ENCODE measurements around the gene TMEM182.

The TMEM182 gene

DNA sequence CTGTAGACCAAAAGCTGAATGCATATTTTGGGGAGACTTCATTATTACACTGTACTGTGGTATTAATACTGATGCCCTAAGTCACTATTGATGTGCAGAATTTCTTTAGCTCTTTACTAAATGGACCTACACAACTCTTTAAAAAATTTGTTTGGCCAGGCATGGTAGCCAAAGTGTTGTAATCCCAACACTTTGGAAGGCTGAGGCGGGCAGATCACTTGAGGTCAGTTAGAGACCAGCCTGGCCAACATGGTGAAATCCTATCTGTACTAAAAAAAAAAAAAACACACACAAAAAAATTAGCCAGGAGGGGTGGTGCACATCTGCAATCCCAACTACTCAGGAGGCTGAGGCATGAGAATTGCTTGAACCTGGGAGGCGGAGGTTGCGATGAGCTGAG lies 6.4 kb downstream of the TMEM182 start:
- no peak for DNase-seq (ENCODE audit: low spot score)

DNA sequence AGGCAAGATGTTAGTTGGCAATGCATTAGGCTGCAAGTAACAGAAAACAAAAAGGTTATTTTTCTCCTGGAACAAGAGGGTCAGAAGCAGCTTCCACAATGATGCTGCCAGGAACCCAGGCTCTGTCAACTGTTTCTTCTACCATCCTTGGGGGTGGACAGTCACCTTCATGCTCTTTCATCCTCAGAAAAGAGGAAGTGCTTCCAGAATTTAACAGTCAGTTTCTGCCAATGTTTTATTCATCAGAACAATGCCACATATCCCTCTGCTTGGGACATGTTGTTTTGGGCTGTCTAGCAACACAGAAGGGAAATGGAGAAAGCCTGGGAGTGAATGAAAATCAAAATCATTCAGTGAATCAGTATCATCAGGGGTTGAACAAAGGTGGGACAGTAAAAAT lies 7.1 kb downstream of the TMEM182 start:
- no peak for DNase-seq (ENCODE audit: low spot score)

DNA sequence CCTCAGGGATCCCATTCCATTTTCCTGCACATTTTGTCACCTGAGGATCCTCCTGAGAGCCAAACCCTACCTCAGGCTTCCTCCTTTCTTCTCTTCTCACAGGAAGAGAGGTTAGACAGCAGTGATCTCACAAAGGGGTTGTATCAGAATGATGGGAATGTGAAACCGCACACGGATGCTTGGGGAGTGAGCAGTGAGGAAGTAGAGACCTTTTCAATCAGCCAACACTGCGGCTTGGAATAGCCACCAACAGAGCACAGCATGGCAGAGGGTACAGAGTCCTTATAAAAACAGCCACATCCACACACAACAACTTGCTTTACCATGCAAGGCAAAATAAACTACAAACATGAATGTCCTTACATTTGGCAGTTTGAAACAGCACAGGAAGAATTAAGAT lies 8.7 kb downstream of the TMEM182 start:
- DNase-seq (ENCODE audit: low spot score), result no peak

DNA sequence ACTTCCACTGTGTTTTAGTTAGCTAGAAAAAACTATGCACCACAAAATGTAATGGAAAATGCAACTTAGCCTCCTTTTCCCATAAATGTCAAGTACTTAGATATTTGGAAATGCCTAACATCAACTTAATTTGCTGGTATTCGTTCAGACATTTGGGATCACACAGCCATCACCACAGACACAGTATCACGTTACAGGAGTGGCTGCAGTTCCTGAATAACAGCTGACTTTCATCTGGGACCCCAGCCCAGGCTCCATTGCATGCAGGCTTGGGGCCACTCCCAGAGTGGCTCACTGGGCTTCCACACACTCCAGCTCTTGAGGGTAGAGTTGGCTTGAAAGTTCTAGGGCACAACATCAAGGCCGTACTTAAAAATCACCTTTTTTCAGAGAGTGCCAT lies 9.3 kb downstream of the TMEM182 start:
- no peak for DNase-seq (ENCODE audit: low spot score)

DNA sequence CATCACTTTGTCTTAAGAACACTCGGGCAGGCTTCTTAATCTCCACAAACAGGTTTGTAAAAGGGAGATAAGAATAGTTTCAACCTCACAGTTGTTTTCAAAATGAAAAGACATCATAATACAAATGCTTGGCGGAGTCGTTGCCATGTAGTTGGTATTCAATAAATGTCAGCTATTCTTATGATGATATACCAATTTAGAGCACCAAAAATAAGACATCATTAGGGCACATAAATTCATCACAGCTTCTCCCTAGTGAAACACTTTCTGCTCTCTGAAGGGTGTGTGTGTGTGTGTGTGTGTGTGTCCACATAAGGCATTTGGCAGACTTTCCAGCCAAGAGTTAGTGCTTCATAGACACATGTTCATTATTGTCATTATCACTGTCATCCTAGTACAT lies 10.8 kb downstream of the TMEM182 start:
- no peak for DNase-seq (ENCODE audit: low spot score)

DNA sequence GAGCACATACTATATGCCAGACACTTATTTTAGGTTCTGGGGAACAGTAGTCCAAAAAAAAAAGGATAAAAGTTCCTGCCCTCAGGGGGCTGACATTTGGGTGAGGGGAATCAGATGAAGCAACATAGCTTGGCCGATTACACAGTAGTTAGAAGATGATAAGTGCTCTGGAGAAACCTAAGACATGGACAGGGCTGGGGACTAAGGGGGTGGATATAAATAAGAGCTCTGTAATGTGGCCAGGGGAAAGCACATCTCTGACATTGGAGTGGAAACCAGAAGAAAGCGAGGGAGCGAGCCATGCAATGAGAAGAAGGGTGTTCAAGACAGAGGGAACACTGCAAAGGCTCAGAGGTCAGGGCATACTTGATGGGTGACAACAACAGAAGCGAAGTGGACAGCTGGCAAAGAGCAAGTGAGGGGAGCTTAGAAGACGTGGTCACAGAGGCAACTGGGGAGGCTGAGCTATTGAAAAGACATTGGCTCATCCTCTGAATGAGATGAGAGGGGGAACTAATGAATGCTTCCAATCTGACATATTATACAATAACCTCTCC lies 11.4 kb downstream of the TMEM182 start:
- DNase-seq (ENCODE audit: low spot score), result no peak

DNA sequence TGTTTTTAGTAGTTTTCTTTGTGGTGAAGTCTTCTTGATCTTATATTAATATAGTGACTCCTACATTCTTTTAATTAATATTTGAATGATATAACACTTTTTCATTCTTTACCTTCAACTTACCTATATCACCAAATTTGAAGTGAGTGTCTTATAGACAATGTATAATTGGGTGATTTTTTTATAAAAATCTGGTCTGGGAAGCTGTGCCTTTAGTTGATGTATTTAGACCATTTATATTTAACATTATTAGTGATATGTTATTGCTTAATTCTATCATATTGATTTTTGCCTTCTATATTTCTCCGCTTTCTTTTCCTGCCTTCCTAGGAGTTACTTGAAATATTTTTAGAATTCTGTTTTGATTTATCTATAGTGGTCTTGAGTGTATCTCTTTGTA lies 16.4 kb downstream of the TMEM182 start:
- no peak for DNase-seq (ENCODE audit: low spot score)

DNA sequence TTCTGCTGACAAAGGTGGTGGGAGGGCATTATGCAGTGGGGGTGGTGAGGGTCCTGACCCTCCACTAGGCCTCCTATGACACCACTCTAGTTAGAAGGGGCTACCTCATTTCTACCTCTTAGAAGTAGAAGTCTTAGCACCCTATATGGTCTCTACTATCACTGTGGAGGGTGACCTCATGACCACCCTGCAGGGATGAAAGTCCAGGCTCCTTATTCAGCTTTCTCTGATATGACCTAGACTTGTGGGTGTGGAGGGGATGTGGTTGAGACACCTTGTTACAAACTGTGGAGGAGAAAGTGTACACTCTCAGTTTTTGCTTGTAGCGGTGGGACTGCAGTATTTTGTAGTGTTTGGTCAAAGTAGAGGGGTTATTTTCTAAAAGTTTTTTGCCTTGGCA lies 18.6 kb downstream of the TMEM182 start:
- no peak for DNase-seq (ENCODE audit: low spot score)

DNA sequence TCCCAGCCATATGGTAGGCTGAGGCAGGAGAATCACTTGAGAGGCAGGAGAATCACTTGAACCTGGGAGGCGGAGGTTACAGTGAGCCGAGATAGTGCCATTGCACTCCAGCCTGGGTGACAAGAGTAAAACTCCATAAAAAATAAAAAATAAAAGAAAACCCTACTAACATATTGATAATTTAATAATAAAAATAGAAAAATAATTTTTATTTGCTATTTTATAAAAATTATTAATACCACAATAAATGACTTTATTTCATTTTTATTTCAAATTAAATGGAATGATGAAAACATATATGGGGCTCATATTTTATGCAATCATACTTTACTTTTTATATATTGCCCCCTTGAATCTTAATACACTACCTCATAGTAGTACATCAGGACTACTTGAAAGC lies 20.4 kb downstream of the TMEM182 start:
- DNase-seq (ENCODE audit: low spot score), result no peak

DNA sequence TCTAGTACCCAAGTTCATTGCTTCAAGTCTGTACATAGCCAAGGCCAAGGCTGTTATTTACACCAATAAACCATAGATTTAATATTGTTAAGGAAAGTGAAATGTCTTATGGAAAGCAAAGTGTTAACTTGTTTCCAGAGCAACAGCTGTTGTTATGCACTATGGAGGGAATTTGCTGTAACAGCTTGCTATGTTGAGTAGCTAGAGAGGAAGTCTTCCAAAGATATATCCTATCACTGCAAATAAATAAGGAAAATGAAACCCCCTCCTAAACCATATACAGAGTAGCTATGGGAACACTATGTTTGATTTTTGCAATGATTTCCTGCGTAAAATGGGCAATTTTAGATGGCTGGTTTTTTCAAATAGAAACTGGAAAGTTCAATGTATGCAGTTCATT lies 21.1 kb downstream of the TMEM182 start:
- no peak for DNase-seq (ENCODE audit: low spot score)

DNA sequence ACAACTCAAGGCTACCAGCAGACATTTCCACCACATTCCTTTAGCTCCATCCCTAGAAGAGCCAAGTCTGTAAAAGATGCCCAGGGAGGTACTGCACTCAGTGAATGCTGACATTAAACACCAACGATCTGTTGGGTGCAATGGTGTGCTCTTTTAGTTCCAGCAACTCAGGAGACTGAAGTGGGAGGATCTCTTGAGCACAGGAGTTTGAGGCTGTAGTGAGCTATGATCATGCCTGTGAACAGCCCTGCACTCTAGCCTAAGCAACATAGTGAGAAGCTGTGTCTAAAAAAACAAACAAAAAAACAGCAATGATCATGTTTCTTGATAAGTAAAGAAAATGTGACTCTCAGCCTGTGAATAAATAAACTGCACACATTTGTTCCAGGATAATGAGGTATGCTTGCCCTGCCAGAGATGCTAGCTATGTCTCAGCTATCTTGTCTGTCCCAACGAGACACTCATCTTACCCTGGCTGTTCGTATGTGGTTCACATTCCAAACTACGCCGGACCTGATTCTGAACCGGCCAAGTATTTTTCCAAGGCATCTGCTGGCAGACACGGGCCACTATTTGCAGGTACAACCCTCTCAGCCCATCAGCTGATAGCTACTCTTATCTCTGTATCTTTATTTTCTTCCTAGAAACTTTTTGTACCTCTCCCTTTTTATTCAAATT lies 21.8 kb downstream of the TMEM182 start:
- no peak for DNase-seq (ENCODE audit: low spot score)

DNA sequence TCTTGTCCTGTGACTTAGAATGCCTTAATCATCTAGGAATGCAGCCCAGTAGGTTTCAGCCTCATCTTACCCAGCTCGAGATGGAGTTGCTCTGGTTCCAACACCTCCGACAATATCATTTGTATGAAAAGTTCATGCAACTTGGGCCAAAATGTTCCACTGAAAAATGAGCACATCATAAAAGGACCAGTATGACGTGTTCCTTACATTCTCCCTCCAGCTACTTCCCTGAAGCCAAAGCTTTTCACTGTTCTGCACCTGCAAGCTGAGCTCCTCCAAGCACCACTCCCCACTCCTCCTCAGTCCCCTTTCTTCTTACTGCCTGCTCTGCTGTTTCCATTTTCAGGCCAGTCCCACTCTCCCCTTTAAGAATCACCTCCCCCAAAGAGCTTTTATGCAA lies 23.1 kb downstream of the TMEM182 start:
- DNase-seq (ENCODE audit: low spot score), result no peak

DNA sequence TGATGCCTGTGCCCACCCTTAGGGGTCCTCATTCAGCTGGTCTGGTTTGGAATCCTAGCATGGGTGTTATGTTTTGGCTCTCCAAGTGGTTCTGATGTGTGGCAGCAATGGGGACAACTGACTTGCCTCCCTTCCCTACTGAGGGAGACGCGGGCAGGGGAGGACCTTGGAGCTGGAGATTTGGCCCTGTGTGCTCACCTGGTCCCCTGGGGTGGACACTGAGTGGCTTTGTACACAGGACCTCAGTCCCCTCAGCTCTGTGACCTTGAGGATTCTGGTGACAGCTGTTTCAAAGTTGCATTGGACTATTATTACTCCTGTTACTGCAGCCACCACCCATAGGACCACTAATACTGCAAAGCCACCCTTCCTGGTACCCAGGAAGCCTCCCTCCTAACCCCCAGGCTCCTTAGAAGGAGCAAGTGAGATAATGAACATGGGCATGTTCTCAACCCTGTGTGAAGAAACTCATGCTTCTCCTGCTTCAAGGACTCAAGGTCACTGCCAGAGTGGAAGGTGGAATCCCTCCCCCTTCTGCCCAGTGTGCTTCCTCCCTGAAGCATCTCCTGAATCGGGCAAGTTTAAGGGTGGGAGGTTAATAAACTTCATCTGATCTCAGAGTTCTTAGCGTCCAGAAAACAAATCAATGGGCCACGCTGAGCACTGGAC lies 26.5 kb downstream of the TMEM182 start:
- no peak for DNase-seq (ENCODE audit: low spot score)

DNA sequence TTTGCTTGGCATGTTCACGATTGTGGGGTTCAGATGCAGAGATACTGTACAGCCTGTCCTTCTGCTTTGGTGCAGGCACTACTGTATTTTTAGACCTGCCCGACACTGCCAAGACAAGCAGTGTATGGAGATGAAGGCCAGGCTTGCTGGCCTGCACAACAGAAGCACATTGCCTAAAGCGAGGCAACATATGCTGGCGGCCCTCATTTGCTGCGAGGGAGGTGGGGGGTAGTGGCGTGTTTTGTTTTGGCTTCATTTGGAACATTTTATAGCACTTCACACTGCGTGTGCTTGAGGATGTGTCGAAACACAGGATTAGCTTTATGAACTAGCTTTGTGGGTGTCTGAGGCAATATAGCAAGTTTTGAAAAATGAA lies 27.0 kb downstream of the TMEM182 start:
- DNase-seq (ENCODE audit: low spot score), result no peak

DNA sequence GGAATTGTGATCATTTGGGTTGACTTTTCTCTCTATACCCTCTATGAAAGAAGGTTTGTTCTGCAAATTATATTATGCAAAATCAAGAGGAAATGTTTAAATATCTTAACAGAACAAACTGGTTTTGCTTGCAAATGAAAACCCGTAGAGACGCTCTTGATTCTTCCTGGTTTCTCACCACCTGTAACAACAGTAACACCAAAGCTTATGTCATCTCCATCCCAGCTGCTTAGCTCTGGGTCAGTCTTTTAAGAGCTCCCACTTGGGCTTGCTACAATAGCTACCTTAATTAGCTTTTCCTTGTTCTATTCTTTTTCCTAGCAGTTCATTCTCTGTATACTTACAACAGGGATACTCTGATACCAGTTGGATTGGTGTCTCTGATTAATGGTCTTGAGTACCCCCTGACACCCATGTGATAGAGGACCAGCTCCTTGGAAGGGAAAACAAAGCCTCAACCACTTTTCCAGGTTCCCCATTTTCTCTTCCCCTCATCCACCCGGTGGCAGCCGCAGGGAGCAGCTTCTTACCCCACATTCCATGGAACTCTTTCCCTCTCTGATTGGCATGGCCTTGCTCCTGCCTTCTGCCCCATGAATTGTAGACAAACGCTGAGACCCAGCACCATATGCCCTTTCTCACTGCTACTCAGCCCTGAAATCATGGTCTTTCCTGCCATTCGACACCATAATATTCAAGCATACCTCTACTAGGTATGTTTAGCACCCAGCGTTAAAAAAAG lies 27.7 kb downstream of the TMEM182 start:
- no peak for DNase-seq (ENCODE audit: low spot score)

DNA sequence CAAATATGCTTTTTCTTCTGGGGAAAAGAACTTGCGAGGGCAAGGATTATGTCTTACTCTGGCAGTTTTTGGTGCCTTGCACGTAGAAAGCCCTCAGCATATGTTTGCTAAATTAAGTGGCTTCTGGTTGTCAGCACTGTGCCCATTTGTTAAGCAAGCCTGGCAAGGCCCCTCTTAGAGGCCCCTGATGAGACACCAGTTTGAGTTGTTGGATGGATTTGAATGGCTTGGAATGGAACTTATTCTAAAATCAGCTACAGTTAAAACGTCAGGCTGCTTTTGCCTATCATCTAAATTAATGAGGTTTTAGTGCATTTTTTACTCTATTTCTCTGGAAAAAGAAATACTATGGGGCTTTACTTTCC lies 28.2 kb downstream of the TMEM182 start:
- DNase-seq (ENCODE audit: low spot score), result no peak

DNA sequence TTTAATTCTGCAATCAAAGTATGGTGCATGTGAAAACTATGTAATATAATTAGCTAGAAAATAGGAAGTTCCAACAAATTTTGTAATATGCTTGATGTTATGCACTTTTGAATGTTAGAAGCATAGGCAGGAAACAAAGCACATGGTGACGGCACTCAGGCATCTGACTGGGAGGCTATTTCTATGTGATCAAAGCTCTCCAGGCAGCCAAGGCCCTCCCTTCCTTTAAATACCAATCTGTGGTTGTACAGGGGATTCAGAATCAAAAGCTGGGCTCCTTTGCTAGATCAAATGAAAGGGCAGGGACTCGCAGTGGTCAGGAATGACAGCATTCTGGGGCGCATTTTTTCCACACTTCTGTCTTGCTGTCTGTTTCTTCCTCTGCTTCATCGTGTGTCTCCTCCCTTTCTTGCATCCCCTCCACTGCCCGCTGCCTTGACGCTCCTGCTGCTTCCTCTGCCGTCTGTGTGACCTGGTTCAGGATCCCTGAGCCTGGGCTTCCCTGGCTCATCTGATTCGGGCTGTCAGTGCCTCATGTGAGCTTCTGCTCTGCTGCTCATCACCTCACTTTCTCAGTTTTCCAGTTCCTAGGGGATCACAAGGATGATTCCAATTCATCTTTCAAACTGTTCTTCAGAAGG lies 30.9 kb downstream of the TMEM182 start:
- DNase-seq (ENCODE audit: low spot score), result no peak

DNA sequence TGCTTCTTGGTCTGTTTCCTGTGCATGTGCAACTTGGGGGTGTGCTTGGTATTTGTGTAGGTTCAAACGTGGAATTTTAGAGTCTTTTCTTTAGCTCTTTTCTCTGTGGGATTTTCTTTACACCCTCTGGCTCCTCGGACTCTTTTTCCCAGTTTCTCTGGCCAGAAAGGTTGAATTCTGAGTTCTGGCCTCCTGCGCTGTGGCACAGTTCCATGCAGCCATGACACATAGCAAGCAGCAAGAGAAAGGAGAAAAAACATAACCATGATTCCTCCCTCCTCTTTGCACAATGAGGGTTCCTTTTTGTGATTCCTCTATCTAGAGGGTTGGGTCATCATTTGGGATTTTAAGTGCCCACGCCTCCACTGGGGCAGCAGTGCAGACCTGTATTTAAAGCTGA lies 33.8 kb downstream of the TMEM182 start:
- no peak for DNase-seq (ENCODE audit: low spot score)

DNA sequence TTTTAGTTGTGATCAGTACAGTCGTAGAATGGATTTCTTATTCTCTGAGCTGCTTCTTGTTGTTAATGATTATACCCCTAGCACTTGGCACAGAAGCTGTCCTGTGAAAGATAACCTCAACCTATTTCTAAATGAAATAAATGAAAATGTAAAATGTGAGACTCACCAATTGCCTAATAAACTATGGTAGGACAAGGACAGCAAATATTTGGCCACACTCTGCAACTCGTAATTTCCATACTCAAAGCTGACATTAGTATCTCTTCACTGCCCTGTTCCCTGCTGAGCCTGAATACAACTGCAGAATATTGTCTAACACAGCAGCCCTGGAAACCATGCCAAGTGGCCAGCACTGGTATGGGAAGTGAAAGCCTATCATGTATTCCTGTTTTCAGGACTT lies 34.5 kb downstream of the TMEM182 start:
- DNase-seq (ENCODE audit: low spot score), result no peak

DNA sequence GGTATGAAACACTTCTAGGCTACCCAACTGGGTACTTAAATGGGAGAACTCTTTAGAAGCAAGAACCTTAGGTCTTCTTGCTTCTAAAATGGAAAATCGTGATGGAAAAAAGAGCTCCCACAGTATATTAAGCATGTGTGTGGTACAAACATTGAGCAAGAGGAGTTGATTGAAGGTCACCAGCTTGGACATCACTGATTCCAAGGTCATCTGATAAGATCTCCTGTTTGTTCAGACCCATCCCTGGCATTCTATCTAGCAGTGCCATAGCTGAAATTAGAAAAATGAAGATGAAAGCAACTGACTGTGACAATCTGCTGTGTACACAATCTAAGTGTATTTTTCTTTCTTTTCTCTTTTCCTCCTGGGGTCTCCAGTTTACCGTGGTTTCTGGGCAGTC lies 35.7 kb downstream of the TMEM182 start:
- DNase-seq (ENCODE audit: low spot score), result no peak

DNA sequence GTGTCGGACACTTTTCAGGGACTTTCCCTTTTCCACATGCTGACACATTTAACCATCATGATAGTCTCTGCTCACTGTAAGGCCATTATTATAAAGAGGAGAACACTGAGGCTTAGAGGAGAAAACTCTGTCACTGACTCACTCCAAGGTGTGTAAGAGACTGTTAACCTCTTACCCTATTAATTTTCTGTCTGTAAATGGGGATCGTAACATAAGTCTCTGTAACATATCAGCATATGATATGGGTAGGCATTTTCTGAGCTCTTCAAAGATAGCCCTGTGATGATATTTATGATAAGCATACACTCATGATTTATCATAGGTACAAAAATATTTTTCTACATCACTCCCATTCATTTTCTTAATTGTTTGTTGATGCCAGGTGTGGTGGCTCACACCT lies 36.4 kb downstream of the TMEM182 start:
- no peak for DNase-seq (ENCODE audit: low spot score)

DNA sequence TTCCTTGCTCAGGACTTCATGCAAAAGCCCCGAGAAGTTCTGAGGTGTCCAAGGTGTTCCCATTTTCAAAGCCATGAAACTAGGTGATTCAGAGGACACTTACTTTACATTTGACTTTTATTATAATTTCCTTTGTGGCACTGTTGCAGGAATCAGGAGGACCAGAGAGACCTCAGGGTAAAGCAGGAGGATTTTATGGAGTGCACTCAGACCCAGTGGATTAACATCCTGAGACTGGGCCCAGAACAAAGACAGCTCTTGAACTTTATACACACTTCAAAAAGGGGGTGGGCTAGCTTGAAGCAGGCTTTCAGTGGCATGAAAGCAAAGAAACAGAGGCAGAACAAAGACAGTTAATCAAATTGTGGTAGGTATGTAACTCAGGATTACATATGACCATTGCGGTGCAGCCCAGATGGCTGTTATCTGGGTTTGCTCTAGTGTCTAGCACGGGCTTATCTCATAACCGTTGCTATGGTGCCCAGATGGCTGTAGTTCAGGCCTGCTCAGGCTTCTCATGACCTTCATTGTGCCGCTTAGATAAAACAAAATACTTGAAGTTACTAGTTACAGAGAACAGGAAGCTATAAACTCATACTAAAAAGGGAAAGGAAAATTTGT lies 39.4 kb downstream of the TMEM182 start:
- no peak for DNase-seq (ENCODE audit: low spot score)

All from hematopoietic multipotent progenitor cell treated with erythropoietin and hydrocortisone succinate and interleukin-3 and kit ligand, for 15 days (in vitro differentiated cells).